Lower lobe of right lung (tissue), 2 donors: ENCODE data around the gene ST3GAL5. TPM values are rescaled to one million over a fixed set of nuclear protein-coding genes. Genes with fewer than 3 reads are reported as not detected.

Experiments
- ATAC-seq, 2 donors: fragments of 200-7000 bp; cut with Tn5 transposase; one replicate each; pipeline ENCODE4 v1.9.1; 2020 to 2022; ENCODE audit warnings: mild to moderate bottlenecking in 2 of 2, moderate library complexity in 2 of 2
- DNase-seq: peaks from one replicate; pipeline ENCODE4 v3.0.0-alpha.2; 2020
- H3K27ac ChIP-seq: fragments of 200-600 bp; one replicate; pipeline ENCODE4 v1.8.0; 2022
- H3K27me3 ChIP-seq: fragments of 200-600 bp; one replicate; pipeline ENCODE4 v1.8.0; 2022; ENCODE audit warnings: low read depth
- H3K36me3 ChIP-seq: fragments of 200-600 bp; one replicate; pipeline ENCODE4 v1.8.0; 2022; ENCODE audit warnings: mild to moderate bottlenecking
- H3K4me1 ChIP-seq: fragments of 200-600 bp; one replicate; pipeline ENCODE4 v1.8.0; 2022
- H3K4me3 ChIP-seq: fragments of 200-600 bp; one replicate; pipeline ENCODE4 v1.8.0; 2022; ENCODE audit warnings: mild to moderate bottlenecking
- H3K9me3 ChIP-seq: fragments of 200-600 bp; one replicate; pipeline ENCODE4 v1.8.0; 2022
- CTCF ChIP-seq: fragments of 200-600 bp; IDR thresholded peaks from one replicate; pipeline ENCODE4 v1.8.0; 2022; ENCODE audit warnings: antibody characterized with exemption, mild to moderate bottlenecking
- intact Hi-C: fragments of 100-400 bp; cut with DNase I; formaldehyde crosslinking; loops from one replicate; pipeline ENCODE4 v1.11.0; 2022
- total RNA-seq: library from RNA; stranded (reverse); fragmentation: NEBNext Ultra II Directional; extraction: Animal tissue kit (Norgen Biotek cat#: 25700); gene quantifications from one replicate; pipeline ENCODE4 v1.2.1, GENCODE V29; 2021
- donor health status: DM: no; HTN: yes; CAD: no; lungs with severe emphysema.

The ST3GAL5 gene
- total RNA-seq, 1 donor from 2014 or later: 72.4 TPM

GRCh38 chr2:85913884-85914881, 25.4 kb upstream of the ST3GAL5 start:
- no peak overlapping the region for H3K27ac ChIP-seq
- no peaks in the 10 kb centered on the region for H3K27me3 ChIP-seq
- DNase-seq: no peak
- H3K4me1 ChIP-seq: peaks cover 6% of the 10 kb centered on the region
- no peak for ATAC-seq
- H3K4me3 ChIP-seq: no peak overlapping the region
- H3K9me3 ChIP-seq: no peaks in the 10 kb centered on the region
- no peaks in the 10 kb centered on the region for H3K36me3 ChIP-seq
- no peak for TF ChIP-seq CTCF
- intact Hi-C loops: no loop called here

- intact Hi-C loops: no loop called here
Observed at GRCh38 chr2:85911814-85912692, 23.3 kb upstream of the ST3GAL5 start.

GRCh38 chr2:85911097-85911496, 22.3 kb upstream of the ST3GAL5 start:
- H3K4me3 ChIP-seq: no peak overlapping the region
- peaks cover 6% of the 10 kb centered on the region for H3K4me1 ChIP-seq
- H3K9me3 ChIP-seq: no peaks in the 10 kb centered on the region
- ATAC-seq: no peak
- DNase-seq: no peak
- H3K27ac ChIP-seq: no peak overlapping the region
- TF ChIP-seq CTCF: no peak
- intact Hi-C loops: no loop called here
- no peaks in the 10 kb centered on the region for H3K36me3 ChIP-seq
- no peaks in the 10 kb centered on the region for H3K27me3 ChIP-seq

More at GRCh38 chr2:85911814-85912692, 23.3 kb upstream of the ST3GAL5 start:
- Histone ChIP-seq H3K27me3 (no peaks in the 10 kb centered on the region), H3K9me3 (no peaks in the 10 kb centered on the region), H3K27ac (peak overlapping the region; percentile 36), H3K36me3 (no peaks in the 10 kb centered on the region), H3K4me3 (no peak overlapping the region), H3K4me1 (peaks cover 6% of the 10 kb centered on the region)
- TF ChIP-seq CTCF: no peak
- ATAC-seq (peak; percentile 72 to 73), DNase-seq (no peak)

- ATAC-seq (no peak), DNase-seq (no peak)
- H3K9me3 ChIP-seq: no peaks in the 10 kb centered on the region
- H3K4me3 ChIP-seq: no peak overlapping the region
- H3K4me1 ChIP-seq: peaks cover 13% of the 10 kb centered on the region
- intact Hi-C loops: no loop called here
- no peak overlapping the region for H3K27ac ChIP-seq
- H3K27me3 ChIP-seq: no peaks in the 10 kb centered on the region
- TF ChIP-seq CTCF: no peak
- H3K36me3 ChIP-seq: no peaks in the 10 kb centered on the region
Observed at GRCh38 chr2:85909005-85909404, 20.2 kb upstream of the ST3GAL5 start.

GRCh38 chr2:85908506-85908905, 19.7 kb upstream of the ST3GAL5 start:
- Histone ChIP-seq H3K27me3 (no peaks in the 10 kb centered on the region), H3K4me1 (peaks cover 13% of the 10 kb centered on the region), H3K36me3 (no peaks in the 10 kb centered on the region), H3K9me3 (no peaks in the 10 kb centered on the region), H3K4me3 (no peak overlapping the region), H3K27ac (no peak overlapping the region)
- TF ChIP-seq CTCF: no peak
- no peak for ATAC-seq
- intact Hi-C loops: no loop called here
- no peak for DNase-seq
